PC-3 (cell line): Measurements from ENCODE around the gene NKIRAS2. TPM values are rescaled to one million over a fixed set of nuclear protein-coding genes. Genes with fewer than 3 reads are reported as not detected.

ENCODE experiments used
- ATAC-seq: fragments of 200-7000 bp; cut with Tn5 transposase; 2 replicates; pipeline ENCODE4 v1.9.1; 2020; ENCODE audit warnings: mild to moderate bottlenecking, moderate library complexity
- BruUV-seq: library from RNA; stranded (reverse); fragments of 400-500 nt; replicated peaks from 2 replicates; lab custom pipeline; 2021; lab: Mats Ljungman, UMichigan
- CTCF ChIA-PET: fragments of 300-600 bp; sonication (Branson Sonifier 250); formaldehyde crosslinking; loops from one replicate; lab custom pipeline; 2022; ENCODE audit warnings: antibody characterized with exemption; lab: Charles Lee
- POLR2A ChIA-PET: fragments of 300-600 bp; sonication (Branson Sonifier 250); formaldehyde crosslinking; loops from one replicate; lab custom pipeline; 2022; ENCODE audit warnings: antibody characterized with exemption; ENCODE audit not compliant: unreplicated experiment; lab: Charles Lee
- DNase-seq: peaks from one replicate; pipeline ENCODE4 v3.0.0-alpha.2; 2015
- H2AFZ ChIP-seq: fragments of 300-600 bp; sonication (generic); 2 replicates; pipeline ENCODE4 v1.6.0; 2016; ENCODE audit warnings: antibody characterized with exemption, low read length
- H3F3A ChIP-seq: fragments of 300-600 bp; sonication (generic); one replicate; pipeline ENCODE4 v1.6.0; 2017; ENCODE audit warnings: antibody characterized with exemption, low read length, control low read depth, mild to moderate bottlenecking; ENCODE audit not compliant: unreplicated experiment
- H3K27ac ChIP-seq: fragments of 300-600 bp; sonication (generic); 2 replicates; pipeline ENCODE4 v1.5.1; 2016; ENCODE audit warnings: mild to moderate bottlenecking, low read length
- H3K27me3 ChIP-seq: fragments of 300-600 bp; sonication (generic); 2 replicates; pipeline ENCODE4 v1.6.1; 2016; ENCODE audit warnings: low read length, mixed read lengths
- H3K36me3 ChIP-seq: fragments of 300-600 bp; sonication (generic); 2 replicates; pipeline ENCODE4 v1.6.1; 2016; ENCODE audit warnings: low read depth, mixed run types, low read length, mixed read lengths
- H3K4me1 ChIP-seq: fragments of 300-600 bp; sonication (generic); 2 replicates; pipeline ENCODE4 v1.5.1; 2016; ENCODE audit warnings: low read length; ENCODE audit not compliant: insufficient read depth
- H3K4me2 ChIP-seq: fragments of 300-600 bp; sonication (generic); 2 replicates; pipeline ENCODE4 v1.6.0; 2016; ENCODE audit warnings: low read length
- H3K4me3 ChIP-seq: fragments of 300-600 bp; sonication (generic); 2 replicates; pipeline ENCODE4 v1.5.1; 2016; ENCODE audit warnings: mild to moderate bottlenecking, low read length, mixed read lengths
- H3K79me2 ChIP-seq: fragments of 300-600 bp; sonication (generic); 2 replicates; pipeline ENCODE4 v1.6.1; 2017; ENCODE audit warnings: low read length, mixed read lengths
- H3K9ac ChIP-seq: fragments of 300-600 bp; sonication (generic); 2 replicates; pipeline ENCODE4 v1.6.0; 2016; ENCODE audit warnings: mild to moderate bottlenecking, low read length
- H3K9me2 ChIP-seq: fragments of 300-600 bp; sonication (generic); replicated peaks from 2 replicates; pipeline ENCODE4 v1.6.1; 2016; ENCODE audit warnings: mixed run types, low read length, mixed read lengths
- H3K9me3 ChIP-seq: fragments of 300-600 bp; sonication (generic); 2 replicates; pipeline ENCODE4 v1.6.1; 2016; ENCODE audit warnings: low read length, mixed read lengths
- H4K20me1 ChIP-seq: fragments of 300-600 bp; sonication (generic); 2 replicates; pipeline ENCODE4 v1.6.1; 2016; ENCODE audit warnings: low read length, mixed read lengths
- CTCF ChIP-seq: fragments of 300-600 bp; sonication (generic); conservative IDR thresholded peaks from 2 replicates; pipeline ENCODE4 v1.5.1; 2017; ENCODE audit warnings: antibody characterized with exemption, low read depth, mild to moderate bottlenecking, low read length
- EZH2 ChIP-seq: fragments of 300-600 bp; sonication (generic); IDR thresholded peaks from one replicate; pipeline ENCODE4 v1.6.1; 2017; ENCODE audit warnings: antibody characterized with exemption, mild to moderate bottlenecking, low read length; ENCODE audit not compliant: unreplicated experiment
- EZH2phosphoT487 ChIP-seq: fragments of 300-600 bp; sonication (generic); IDR thresholded peaks from 2 replicates; pipeline ENCODE4 v1.6.1; 2018; ENCODE audit warnings: mild to moderate bottlenecking, antibody characterized with exemption, low read length, borderline replicate concordance
- intact Hi-C: fragments of 100-400 bp; cut with micrococcal nuclease; formaldehyde crosslinking; loops from 2 replicates; pipeline ENCODE4 v1.9.0; 2023
- total RNA-seq: library from RNA; depleted of rRNA; stranded (reverse); fragments of >200 nt; gene quantifications from 2 replicates; pipeline ENCODE4 v1.2.3, GENCODE V29; 2014

The NKIRAS2 gene
- total RNA-seq, 1 experiment from 2014 or later: 39.4 TPM

GRCh38 chr17:42042598-42043319 lies 22.9 kb downstream of the NKIRAS2 start:
- no peaks in the 10 kb centered on the region for H3K27me3 ChIP-seq
- H3F3A ChIP-seq: no peaks in the 10 kb centered on the region
- H3K27ac ChIP-seq: no peak overlapping the region
- H3K4me1 ChIP-seq: no peaks in the 10 kb centered on the region
- no peaks in the 10 kb centered on the region for H3K79me2 ChIP-seq
- no peak overlapping the region for H3K4me3 ChIP-seq
- no peaks in the 10 kb centered on the region for H3K9me3 ChIP-seq
- intact Hi-C loops: no loop called here
- CTCF ChIA-PET: no interaction called here
- no peak overlapping the region for H2AFZ ChIP-seq
- DNase-seq (no peak), ATAC-seq (no peak)
- no peak overlapping the region for H3K9ac ChIP-seq
- no peaks in the 10 kb centered on the region for H4K20me1 ChIP-seq
- POLR2A ChIA-PET: no interaction called here
- H3K9me2 ChIP-seq: no peaks in the 10 kb centered on the region
- TF ChIP-seq EZH2phosphoT487: no peak
- TF ChIP-seq EZH2: no peak
- no peak for TF ChIP-seq CTCF
- BruUV-seq: no TSS peak
- no peak overlapping the region for H3K4me2 ChIP-seq
- H3K36me3 ChIP-seq: no peaks in the 10 kb centered on the region

- no peak for ATAC-seq
- POLR2A ChIA-PET: no interaction called here
These were observed 25.8 kb downstream of the NKIRAS2 start for GRCh38 chr17:42045719-42046118.

More at GRCh38 chr17:42045719-42046118, 25.8 kb downstream of the NKIRAS2 start:
- no peaks in the 10 kb centered on the region for H3K9me3 ChIP-seq
- H3K4me1 ChIP-seq: no peaks in the 10 kb centered on the region
- no peaks in the 10 kb centered on the region for H3K9me2 ChIP-seq
- CTCF ChIA-PET: no interaction called here
- no peak overlapping the region for H3K4me3 ChIP-seq
- no TSS peak for BruUV-seq
- H2AFZ ChIP-seq: no peak overlapping the region
- DNase-seq: no peak
- H3K79me2 ChIP-seq: no peaks in the 10 kb centered on the region
- H4K20me1 ChIP-seq: no peaks in the 10 kb centered on the region
- H3F3A ChIP-seq: no peaks in the 10 kb centered on the region
- no peak overlapping the region for H3K9ac ChIP-seq
- H3K36me3 ChIP-seq: no peaks in the 10 kb centered on the region
- no peak overlapping the region for H3K27ac ChIP-seq
- intact Hi-C loops: no loop called here
- TF ChIP-seq CTCF: no peak
- TF ChIP-seq EZH2: no peak
- TF ChIP-seq EZH2phosphoT487: no peak
- H3K4me2 ChIP-seq: no peak overlapping the region
- H3K27me3 ChIP-seq: no peaks in the 10 kb centered on the region
